Upper lobe of left lung (tissue), 4 donors: Measurements from ENCODE around the gene KRT4.

ENCODE experiments used
- CTCF ChIP-seq, 6 experiments: fragments of 450-650 bp in 4 of 6; fragments of 200-600 bp in 2 of 6; sonication (generic) in 2 of 6; IDR thresholded peaks; one replicate each; pipeline ENCODE4 v1.5.1; 2016 to 2019; ENCODE audit warnings: antibody characterized with exemption in 6 of 6
- EP300 ChIP-seq, 4 donors: sonication (generic); formaldehyde crosslinking; IDR thresholded peaks; one replicate each; pipeline ENCODE4 v1.5.1; 2017; ENCODE audit warnings: antibody characterized with exemption in 4 of 4, control low read depth in 2 of 4
- POLR2AphosphoS5 ChIP-seq, 2 donors: sonication (generic); formaldehyde crosslinking; IDR thresholded peaks; one replicate each; pipeline ENCODE4 v1.5.1; 2017; ENCODE audit warnings: antibody characterized with exemption in 2 of 2

GRCh38 chr12:52861511-52861910 lies 47.6 kb upstream of the KRT4 start:
- TF ChIP-seq CTCF (IDR thresholded peaks at IDR 0.05), result no peak
- TF ChIP-seq EP300 (IDR thresholded peaks at IDR 0.05), result no peak
- TF ChIP-seq POLR2AphosphoS5 (IDR thresholded peaks at IDR 0.05), result no peak
